ENCODE results near the gene TKTL1.

Gene TKTL1

DNA sequence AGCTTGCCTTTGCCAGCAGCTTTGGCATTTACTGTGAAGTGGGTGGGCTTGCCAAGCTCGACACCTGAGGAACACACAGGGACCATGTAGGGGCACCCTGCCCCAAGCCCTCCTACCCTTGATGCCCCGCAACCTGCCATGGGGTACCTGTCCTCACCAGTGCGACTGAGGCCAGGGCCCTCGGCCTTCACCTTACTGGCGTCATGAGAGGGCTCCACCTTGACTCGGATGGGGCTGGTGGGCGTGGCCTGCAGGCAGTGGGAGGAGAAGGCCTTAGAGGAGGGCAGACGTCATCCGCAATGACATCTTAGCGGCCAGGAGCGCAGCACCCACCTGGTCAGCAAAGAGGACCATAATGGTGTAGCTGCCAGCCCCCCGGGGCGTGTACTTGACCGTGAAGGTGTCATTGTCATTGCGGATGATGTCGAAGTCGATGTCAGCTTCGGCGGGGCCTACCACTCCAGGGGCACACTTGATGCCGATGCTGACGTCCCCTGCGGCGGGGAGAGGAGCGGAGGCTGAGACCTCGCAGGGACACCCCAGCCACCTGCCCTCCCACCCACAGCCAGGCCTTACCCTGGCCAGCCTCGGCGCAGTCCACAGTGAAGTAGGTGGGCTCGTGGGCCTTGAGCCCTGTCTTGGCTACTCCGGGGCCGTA, 66.6 kb downstream of the TKTL1 start:
- no peak for DNase-seq (ENCODE audit: low spot score)

GRCh38 chrX:154363706-154364439, 68.3 kb downstream of the TKTL1 start:
- DNase-seq (ENCODE audit: low spot score) = no peak

GRCh38 chrX:154365052-154365600, 69.5 kb downstream of the TKTL1 start:
- no peak for DNase-seq (ENCODE audit: low spot score)

DNA sequence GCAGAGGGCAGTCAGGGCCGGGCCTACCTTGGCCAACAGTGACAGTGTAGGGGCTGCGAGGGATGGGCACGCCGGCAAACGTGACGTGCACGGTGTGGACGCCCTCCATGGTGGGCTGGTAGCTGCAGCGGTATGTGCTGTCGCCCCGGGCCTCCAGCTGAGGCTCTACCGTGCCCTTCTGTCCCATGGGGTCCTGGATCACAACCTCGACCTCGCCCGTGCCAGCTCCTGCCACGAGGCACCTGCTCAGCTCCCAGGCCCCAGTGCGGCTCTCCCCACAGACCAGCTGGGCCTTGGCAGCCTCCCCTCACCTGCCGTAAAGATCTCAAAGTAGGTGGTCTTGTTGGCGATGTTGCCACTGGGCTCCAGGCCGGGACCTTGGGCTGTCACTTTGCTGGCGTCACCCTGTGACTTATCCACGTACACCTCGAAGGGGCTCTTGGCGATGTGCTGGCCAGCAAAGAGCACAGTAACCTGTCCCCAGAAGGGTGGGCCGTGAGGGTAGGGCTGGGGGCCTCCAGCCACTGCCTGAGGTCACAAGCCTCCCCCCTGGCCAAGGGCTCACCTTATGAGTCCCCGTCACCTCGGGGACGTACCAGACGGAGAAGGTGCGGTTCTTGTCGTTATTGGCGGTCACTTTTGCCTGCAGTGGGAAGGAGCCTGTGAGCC, 70.5 kb downstream of the TKTL1 start:
- DNase-seq (ENCODE audit: low spot score) = no peak

- no peak for DNase-seq (ENCODE audit: low spot score)
Observed at GRCh38 chrX:154366666-154367055, 71.1 kb downstream of the TKTL1 start.

GRCh38 chrX:154367474-154368308, 72.1 kb downstream of the TKTL1 start:
- DNase-seq (ENCODE audit: low spot score) = no peak

- DNase-seq (ENCODE audit: low spot score) = no peak
Observed at GRCh38 chrX:154368630-154369448, 73.2 kb downstream of the TKTL1 start.

DNA sequence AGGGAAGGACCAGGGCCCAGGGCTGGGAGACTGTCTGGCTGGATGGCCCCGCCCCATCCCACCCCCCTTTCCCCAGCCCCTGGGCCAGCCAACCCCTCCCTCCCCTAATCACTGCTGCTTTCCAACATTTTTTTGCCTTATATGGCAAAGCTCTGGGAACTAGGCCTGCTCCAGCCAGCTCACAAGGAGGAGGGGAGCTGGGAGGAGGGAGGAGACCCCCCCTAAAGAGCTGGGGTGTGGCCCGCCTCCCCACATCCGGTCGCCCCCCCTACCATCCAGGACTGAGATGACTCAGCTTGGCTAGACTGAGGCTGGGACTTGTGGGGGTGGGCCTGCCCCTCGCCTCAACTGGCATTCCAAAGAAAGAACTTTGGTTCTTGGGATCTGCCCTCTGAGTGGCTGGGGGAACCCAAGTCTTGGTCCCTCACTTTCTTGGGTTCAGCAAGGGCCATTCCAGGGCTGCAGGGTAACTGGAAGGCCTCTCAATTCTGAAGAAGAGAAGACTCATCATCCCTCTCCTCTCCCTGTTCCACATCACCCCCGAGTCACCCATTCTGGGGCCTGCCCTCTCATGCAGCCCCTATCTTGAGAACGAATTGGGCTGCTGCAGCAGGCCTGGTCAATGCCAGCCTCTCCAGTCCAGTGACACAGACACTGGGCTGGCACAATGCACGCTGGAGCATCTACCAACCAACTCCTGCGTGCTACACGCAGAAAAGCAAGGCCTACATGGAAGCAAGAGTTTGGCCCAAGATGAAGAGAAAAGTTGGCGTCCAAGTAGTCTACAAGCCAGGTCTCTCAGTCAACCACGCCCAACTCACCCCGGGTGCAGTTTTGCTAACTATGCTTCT, 74.1 kb downstream of the TKTL1 start:
- no peak for DNase-seq (ENCODE audit: low spot score)

- DNase-seq (ENCODE audit: low spot score) = no peak
Observed at GRCh38 chrX:154370300-154371016, 74.9 kb downstream of the TKTL1 start.

DNA sequence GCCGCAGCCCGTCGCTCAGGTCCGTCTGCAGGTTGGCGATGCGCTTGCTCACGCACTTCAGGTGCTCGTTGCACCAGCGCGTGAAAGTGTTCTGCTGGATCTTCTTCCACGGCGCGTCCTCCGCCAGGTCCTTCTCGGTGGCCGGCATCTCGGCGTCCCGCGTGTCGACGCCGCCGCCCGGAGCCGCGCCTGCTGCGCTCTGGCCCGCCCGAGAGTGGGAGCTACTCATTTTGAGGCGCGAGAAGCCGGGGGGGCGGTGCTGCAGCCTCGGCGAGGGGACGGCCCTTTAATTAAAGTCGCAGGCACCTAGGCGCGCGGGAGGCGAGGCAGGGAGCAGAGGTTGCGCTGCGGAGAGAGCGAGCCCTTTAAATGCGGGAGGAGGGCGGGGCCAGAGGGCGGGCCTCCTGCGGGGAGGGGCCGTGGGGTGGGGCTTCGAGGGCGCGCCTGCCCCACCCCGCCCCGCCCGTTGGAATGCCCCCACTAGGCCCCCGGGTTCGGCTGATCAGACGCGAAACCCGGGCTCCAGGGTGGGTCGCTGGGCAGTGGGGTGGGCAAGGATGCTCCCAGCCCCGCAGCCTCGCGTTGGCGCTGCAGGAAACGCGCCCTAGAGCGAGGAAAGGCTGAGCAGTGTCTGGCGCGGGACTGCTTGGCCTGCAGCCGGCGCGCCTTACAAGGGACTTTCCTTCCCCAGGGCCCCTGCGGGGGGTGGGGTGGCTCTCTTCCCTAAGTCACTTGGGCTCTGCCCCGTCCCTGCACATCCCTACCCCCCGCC, 75.6 kb downstream of the TKTL1 start:
- peak; percentile 88 for DNase-seq (ENCODE audit: low spot score)

DNA sequence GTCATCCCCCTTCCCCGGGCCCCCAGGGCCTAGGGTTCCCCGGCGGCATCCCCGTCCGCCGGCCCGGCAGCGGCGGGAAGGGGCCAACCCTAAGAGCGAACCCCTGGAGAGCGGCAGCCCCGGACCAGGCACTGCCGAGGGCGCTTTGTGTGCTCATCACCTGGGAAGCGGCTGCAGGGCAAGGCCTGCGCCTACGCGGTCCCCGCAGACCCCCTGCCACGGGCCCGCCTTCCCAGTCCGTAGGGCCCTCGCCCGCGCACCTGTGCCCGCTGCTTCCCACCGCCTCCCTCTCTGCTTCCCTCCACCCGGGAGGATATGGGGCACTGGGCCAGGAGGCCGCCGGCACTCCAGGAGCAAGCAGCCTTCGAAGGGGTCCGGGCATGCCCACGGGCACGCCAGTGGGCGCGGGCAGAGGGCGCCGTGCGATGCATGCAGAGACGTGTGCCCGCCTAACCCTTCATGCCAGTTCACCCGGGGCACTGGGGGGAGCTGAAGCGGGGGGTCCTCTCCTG, 76.2 kb downstream of the TKTL1 start:
- no peak for DNase-seq (ENCODE audit: low spot score)

DNA sequence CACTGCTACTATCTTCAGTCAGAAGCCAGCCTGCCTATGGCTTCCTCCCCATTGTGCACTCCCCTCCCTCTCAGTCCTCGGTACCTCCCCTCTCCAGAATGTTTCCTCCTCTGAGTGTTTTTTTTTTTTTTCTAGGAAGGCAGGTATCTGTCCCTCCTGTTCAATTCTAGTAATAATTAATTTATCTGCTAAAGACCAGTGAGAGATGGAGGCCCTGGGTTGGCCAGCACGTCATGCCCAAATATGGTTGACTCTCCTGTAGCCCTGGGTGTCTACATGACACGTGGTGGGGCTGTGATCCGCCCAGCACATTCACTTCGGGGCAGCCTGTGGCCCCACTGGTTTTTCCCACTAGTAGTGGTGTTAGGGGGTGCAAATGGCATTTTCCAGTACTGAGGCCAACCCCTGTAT, 77.0 kb downstream of the TKTL1 start:
- no peak for DNase-seq (ENCODE audit: low spot score)

- no peak for DNase-seq (ENCODE audit: low spot score)
Observed at GRCh38 chrX:154373340-154374306, 78.0 kb downstream of the TKTL1 start.

DNA sequence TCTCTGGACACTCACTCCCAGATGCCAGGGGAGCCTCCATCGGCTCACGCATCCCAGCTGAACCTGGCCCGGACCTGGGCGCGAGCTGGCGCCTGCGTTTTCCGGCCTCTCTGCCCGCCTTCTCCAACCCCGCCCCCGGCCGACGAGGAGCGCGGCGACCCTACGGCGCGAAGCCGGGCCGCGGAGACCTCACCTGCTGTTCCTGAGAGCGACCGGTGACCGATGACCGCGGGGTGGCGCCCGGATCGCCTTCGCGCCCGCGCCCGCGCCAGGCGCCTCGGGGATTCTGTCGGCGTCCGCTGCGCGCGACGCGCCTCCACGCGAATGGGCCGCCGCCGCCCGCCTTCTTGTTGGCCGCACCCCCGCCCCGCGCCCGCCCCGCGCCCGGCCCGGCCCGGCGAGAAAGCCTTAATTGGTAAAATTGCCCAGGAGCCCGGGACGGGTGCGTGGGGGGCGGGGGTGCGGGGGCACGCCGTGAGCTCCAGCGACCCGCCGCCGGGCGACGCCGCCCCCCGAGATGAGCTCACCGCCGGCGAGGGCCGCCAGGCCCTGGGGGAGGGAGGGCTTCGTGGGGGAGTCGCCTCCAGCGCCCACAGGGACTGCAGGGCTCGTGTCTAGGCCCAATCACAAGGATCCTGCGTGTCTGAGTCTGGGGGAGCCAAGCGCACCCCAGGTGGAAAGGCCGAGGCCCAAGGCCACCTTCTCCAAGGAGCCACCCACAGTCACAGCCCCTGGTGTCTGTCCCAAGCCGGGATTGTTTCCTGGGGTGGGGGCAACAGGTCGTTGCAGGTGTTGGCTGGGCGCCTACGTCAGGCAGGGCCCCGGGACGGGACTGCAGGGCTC, 78.9 kb downstream of the TKTL1 start, which contains the start of gene FLNA:
TSS of gene FLNA (minus strand) at position 322 of the 843 bp plus-strand sequence. CDS start 3,389 bp downstream, outside the sequence.
- DNase-seq (ENCODE audit: low spot score) = no peak

GRCh38 chrX:154375156-154375504, 79.5 kb downstream of the TKTL1 start:
- no peak for DNase-seq (ENCODE audit: low spot score)

DNA sequence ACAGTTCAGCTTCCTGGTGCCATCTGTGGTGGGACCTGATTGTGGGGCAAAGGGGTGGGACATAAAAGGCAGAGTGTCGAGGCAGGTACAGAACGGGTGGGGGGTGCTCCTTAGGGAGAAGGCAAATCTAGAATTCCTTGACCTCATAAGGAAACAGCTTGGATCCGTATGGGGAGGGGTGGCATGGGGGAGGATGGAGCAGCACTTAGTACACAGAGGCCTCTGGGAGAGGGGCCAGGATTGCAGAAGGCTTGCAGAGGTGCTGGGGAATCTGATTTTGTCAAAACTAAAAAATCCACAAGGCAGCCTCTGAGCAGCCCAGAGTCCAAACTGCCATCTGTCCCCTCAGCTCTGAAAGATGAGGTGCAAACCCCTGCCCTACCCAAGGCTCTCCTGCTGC, 81.2 kb downstream of the TKTL1 start:
- DNase-seq (ENCODE audit: low spot score) = no peak
